ENCODE measurements around the gene THBS2.

The THBS2 gene

DNA sequence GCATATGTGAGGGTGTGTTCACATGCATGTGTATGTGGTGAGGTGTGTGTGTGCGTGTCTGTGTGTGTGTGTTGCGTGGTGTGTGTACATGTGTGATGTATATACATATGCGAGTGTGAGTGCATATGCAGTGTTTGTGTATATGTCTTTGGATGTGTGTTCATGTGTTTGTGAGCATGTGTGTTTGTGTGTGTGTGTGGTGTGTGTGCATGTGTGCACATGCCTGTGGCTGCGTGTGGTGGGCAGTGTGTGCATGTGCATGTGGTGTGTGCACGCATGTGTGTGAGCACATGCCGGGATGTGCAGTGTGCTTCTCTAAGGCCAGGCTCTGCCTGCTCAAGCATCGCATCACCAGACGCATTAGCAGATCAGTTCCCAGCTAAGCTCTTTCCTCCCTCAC is 5.7 kb downstream of the THBS2 start:
- no peak for DNase-seq

DNA sequence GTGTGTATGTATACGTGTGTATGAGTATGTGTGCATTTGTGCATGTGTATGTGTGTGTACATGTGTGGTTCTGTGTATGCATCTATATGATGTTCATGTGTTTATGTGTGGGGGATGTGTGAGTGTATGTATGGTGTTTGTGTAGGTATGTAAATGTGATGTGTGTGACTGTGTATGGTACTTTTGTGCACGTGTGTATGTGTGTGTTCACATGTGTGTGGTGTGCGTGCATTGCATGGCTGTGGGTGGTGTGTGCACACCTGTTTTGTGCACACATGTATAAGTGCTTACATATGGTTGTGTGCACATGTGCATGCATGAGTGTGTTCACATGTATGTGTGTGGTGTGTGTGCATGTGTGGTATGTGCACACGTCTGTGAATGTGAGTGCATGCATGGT is 6.2 kb downstream of the THBS2 start:
- DNase-seq, result no peak

DNA sequence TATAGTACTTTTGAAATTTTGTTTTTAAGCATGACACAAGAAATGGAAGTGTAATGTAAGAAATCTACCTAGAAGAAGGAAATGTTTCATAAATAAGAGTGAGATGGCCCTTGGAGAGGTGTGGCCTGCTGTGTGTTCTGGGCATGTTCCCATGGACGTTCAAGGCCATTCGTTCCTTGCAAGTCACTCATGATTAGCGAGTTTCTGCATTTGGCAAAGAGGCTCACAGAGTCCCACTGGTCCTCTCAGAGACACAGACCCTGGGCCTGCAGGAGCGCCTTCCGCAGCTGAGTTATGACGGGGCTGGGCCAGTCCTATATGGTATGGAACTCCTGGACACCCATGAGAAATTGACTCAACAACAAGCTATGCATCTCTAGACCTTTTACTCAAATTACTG is 7.2 kb downstream of the THBS2 start:
- DNase-seq, result no peak

DNA sequence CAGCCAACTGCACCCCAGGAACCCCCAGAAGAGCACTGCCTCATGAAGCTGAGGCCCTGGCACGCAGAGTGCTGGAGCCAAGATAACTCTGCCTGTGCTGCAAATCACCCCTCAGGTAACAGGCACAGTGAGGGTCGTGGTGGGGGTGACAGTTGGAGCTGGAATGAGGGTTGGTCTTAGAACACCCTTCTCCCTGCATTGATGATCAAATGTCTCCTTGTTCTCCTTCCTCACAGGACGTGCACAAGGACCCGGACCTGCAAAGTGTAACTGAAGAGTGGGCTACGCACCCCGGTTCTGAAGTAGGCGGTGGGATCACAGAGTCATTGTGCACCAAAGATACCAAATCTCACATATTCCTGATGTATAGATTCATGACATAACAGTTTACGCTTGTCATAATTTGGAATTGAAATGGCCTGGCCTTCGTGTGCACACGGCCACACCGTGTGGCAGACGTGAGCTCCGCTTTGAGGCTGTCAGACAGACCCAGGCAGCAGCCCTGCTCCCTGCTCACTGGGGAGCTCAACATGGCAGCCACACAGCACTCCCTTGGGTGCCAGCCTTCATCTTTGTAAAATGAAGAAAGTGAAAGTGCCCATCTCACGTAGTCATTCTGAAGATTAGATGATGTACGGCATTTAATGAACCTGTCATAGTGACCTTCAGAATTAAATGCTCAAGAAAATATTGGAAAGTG is 8.8 kb downstream of the THBS2 start:
- DNase-seq, result no peak

DNA sequence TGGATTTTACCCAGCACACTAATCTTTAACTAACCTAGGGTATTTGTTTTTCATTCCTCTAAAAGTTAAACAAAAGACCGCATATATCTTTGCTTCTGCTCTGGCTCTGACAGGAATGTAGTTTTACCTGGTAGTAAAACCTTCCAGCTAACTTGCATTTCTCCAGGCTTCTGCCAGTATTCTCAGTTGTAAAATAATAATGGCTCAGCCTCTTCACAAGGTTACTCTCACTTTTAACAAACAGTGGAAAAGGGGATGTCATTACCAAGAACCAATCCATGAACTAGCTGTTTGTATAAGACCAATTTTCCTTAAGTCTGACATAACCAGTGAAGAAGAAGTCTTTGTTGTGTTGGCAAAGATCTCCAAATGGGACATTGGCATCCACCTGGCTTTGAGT is 10.0 kb downstream of the THBS2 start:
- no peak for DNase-seq

DNA sequence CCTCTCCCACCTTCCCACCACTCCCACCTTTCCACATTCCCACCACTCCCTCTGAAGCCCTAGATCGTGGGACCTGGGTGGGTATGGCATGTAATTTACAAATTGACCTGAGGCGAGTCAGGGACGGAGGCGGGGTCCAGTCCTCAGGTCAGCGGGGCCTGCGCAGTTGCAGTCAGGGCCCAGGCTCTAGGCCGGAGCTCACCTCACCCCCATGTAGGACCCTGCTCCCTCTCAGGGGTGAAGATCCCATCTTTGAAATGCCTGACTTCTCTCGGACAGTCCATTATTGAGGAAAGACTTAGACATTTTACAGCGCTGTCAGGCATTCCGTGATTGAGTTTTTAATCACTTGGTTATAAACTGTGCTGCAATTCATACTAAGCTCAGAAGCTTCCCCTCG is 10.5 kb downstream of the THBS2 start:
- no peak for DNase-seq

DNA sequence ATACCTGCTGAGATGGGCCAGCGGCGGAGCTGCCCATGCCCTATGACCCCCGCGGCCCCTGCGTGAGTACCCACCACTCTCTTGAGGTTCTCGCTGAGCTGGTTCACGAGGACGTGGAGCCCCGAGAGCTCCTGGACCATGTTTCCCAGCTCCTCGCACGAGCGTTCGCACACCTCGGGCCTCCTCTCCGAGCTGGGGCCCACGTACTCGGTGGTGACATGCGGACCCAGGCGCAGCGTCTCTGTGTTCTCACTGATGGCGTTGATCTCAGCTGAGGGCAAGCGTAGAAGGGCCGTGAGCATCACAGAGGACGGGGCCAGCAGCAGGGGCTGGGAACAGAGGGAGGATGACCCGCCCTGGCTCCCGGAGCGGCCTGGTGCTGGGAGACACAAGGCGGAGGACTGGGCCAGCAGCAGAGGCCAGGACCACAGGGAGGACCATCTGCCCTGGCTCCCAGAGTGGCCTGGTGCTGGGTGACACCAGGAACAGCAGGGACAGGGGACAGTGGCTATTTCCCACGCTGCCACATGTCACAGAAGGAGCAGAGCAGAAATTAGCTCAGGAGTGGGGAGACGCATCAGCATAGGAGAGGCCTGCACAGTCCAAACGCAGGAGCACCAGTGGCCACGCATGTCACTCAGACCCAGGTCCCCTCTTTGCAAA is 11.8 kb downstream of the THBS2 start:
- no peak for DNase-seq

DNA sequence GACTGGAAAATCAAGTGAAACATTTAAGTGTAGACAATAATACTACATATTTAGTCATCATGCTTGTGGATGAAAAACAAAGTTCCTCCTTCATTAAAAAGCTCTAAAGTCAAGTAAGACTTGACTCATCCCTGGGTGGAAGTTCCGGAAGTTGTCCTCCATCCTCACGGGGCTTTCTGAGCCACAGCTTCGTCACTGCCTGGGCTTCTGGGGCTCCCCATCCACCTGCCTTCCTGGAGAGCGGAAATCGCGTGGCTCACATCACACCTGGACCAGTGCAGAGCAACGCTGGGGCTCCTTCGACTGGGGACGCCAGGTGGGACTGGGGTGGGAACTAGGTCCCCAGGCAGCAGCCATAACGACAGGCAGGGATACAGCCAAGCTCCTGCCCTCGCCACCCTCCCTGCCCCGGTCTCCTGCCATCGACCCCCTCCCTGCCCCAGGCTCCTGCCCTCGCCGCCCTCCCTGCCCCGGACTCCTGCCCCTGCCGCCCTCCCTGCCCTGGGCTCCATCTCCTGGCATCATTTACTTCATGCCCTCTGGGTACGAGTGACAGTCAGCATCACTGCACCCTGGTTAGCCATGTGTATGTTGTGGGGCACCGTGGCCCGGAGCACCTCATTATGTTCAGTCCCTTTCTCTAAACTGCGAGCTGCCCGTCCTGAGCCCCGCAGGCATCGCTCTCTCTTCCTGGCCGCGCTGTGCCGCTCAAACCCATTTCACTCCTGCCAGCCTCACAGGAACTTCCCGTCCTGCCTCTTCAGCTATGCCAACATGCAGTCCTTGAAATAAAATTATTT is 12.9 kb downstream of the THBS2 start:
- no peak for DNase-seq

DNA sequence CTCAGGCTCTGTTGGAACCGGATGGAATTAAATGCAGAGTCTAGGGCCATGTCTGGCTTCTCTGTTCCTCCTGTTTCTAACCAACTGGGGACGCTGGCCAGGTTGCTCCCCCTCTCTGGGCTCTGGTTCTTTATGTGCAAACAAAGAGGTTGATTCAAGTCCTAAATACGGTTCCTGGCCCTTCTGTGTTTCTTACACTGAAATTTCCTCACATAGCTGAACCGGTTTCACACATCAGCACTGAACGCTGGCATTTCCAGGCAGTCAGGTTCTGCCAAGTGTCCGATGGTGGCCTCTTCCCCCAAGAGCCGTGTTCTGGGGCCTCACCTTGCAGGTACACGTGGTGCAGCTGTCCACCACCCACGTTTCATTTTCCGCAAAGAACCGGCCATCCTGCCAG is 13.5 kb downstream of the THBS2 start:
- DNase-seq, result no peak

DNA sequence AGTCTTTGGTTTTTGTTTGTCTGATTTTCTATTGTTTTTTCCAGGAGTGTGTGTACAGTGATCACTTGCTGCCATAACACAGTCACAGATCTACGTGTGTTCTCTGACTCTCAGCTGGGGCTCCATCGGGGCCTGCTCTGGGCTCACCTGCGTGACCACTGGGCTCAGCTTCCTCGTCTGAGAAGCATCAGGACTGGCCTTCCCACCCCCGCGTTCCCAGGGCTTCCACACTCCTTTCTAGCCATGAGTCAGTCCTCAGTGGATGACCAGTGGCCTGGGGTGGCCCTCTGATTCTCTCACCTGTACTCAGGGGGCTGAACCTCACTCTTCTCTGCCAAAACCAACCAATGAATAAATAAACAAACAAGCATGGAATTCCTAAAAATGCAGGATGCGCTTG is 14.5 kb downstream of the THBS2 start:
- no peak for DNase-seq

DNA sequence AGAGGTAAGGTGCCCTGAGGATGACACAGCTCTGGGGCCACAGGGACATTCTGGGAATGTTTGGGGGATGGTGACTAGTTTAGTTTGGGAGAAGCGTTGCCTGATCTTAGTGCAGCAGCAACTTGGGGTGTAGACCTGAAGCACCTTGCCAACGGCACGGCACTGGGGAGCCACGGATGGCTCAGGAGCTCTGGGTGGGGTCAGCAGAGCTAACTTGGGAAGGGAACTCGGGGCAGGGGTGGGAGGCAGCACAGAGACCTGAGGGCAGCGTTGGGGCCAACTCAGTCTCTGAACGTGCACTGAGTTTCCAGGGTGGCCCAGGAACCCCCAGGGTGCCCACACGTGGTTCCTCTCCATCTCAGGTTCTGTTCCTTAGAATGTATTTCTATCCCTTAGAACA is 14.9 kb downstream of the THBS2 start:
- DNase-seq, result no peak

DNA sequence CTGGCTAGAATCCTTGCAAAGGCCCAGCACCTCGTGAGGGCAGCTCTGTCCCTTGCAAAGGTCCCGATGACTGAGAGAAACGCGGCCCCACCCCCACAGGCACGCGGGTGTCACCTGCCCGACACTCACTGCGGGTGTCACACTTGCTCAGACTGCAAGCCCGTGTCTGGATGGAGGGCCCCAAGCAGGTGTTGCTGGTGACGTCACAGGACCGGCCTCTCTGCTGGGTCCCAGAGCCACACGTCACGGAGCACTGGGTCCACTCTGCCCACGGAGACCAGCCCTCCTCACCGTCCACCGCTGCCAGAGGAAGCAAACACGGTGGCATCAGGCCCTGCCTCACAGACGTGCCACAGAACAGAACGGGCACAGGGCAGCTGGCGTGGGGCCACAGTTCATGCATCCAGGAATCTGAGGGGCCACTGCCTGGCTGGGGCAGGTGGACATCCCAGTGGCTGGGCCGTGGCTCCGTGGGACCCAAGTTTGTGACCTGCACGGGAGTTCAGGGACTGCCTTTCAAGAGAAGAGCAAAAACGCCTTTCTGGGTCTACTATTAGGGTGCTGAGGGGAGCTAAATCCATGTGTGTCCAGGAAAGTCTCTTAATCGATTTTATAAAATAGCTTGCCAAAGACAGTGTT is 16.0 kb downstream of the THBS2 start:
- no peak for DNase-seq

DNA sequence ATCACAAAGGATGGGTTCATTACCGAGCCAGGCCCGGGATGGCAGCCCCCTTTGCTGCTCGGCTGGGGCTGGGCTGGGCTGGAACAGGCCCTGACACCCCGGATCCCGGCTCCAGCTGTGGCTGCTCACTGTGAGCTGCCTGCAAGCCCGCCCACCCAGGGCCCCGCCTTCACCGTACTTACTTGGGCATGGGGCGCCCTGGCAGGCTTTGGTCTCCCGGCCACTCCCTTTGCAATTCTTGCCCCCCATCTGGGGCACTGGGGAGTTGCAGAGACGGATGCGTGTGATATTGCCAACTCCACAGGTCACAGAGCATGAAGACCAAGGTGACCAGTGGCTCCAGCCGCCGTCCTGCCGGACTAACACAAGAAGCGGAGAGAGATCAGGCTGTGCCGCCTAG is 16.7 kb downstream of the THBS2 start:
- no peak for DNase-seq

DNA sequence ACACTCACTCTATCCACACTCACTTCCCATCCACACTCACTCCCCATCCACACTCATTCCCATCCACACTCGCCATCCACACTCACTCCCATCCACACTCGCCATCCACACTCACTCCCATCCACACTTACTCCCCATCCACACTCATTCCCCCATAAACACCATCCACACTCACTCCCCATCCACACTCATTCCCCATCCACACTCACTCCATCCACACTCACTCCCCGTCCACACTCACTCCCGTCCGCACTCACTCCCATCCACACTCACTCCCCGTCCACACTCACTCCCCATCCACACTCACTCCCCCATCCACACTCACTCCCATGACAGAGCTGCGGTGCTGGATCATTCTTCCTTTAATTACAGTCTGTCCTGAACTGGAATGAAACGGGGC is 17.1 kb downstream of the THBS2 start:
- no peak for DNase-seq

DNA sequence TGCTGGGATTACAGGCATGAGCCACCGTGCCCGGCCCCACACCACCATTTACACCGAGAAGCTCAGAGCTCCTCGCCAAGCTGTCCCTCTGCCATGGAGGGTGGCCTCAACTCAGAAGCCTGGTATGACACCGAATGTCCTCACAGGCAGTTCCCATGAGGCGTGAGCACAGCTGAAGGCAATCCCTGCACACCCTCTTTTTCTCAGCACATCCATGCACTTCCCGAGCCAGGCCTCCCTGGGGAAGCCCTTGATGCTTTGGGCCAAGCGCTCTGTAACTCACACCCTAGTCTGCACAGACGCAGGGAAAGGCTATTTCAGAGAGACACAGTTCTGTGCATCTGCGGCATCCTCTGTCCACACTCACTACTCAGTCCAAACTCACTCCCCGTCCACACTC is 18.4 kb downstream of the THBS2 start:
- DNase-seq, result no peak

DNA sequence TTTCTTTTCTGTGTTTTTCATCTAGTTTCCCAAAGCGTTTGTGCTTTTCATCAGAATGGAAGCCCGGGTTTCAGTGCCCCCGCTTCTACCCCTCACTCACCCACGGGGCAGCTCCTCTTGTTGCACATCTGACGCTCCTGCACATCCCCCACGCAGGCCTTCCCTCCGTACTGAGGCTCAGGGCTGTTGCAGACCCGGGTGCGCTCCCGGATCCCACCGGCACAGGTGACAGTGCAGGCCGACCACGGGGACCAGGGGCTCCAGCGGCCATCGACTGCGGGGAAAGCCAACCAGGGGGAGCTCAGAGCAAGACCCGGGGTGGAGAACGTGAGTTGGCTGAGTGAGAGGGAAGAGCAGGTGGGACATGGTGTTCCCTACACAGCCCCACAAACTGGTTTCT is 19.0 kb downstream of the THBS2 start:
- no peak for DNase-seq

DNA sequence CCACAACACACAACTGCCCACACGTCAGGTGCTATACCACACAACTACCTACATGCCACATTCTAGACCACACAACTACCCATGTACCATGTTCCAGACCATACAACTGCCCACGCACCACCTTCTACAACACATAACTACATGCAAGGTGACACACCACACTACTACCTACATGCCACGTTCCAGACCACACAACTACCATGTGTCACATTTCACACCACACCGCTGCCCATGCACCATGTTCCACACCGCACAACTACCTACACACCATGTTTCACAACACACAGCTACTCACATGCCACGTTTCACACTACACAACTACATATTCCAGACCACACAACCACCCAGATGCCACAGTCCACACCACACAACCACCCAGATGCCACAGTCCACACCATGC is 19.8 kb downstream of the THBS2 start:
- no peak for DNase-seq

DNA sequence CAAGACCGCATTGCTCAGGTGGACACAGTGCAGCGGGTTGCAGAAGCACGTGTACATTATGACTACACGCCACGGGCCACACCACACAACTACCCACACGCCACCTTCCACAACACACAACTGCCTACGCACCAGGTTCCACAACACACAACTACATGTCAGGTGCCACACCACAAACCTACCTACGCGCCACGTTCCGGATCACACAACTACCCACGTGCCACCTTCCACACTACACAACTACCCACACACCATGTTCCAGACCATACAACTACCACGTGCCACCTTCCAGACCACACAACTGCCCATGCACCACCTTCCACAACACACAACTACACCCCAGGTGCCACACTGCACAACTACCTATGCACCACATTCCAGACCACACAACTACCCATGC is 20.5 kb downstream of the THBS2 start:
- DNase-seq, result no peak

DNA sequence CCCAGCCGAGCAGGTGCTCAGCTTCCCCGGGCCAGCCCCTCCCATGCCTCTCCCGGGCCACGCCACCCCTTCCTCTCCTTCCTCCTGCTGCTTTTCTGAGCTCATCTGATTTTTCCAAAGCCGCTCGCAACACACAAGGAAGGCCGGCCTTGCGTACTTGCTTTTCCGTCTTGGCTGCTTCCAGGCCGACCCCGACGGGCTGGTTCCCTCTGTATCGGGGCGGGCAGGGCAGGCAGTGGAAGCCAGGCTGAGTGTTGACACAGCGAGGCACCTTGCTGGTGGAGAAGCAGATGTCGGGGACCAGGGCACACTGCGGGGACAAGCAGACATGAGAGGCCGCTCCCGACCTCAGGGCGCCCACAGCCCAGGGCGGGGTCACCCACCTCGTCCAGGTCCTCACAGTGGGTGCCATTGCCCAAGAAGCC is 21.1 kb downstream of the THBS2 start:
- no peak for DNase-seq

DNA sequence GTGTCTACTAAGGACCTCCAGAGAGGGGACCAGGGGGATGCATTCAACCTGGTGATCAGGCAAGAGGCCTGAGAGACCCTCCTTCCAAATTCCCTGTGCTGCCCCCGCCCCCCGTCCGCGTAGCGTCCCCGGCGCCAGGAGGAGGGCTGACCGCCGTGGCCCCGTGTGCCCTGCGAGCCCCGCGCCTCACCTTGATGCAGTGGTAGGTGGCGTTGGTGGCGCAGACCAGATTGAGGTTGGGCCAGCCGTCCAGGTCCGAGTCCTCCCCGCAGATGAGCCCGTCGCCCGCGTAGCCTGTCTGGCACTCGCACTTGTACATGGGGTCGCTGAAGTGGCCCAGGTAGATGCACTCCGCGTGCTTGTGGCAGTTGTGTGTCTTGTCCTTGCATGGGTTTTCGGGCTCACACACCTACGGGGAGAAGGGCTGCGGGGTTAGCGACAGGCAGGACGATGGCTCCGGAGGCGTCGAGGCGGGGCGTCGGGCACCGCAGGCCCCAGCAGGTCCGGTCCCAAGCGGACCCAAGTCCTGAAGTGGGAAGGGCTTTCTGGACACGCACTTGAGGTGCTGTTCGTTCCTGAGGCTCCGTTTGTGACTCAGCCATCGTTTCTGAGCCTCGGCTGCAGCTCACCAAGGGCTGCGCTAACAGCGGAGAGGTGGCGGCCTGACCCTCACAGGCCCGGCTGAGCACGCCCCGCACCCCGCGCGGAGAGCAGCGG is 21.7 kb downstream of the THBS2 start:
- DNase-seq, result no peak

DNA sequence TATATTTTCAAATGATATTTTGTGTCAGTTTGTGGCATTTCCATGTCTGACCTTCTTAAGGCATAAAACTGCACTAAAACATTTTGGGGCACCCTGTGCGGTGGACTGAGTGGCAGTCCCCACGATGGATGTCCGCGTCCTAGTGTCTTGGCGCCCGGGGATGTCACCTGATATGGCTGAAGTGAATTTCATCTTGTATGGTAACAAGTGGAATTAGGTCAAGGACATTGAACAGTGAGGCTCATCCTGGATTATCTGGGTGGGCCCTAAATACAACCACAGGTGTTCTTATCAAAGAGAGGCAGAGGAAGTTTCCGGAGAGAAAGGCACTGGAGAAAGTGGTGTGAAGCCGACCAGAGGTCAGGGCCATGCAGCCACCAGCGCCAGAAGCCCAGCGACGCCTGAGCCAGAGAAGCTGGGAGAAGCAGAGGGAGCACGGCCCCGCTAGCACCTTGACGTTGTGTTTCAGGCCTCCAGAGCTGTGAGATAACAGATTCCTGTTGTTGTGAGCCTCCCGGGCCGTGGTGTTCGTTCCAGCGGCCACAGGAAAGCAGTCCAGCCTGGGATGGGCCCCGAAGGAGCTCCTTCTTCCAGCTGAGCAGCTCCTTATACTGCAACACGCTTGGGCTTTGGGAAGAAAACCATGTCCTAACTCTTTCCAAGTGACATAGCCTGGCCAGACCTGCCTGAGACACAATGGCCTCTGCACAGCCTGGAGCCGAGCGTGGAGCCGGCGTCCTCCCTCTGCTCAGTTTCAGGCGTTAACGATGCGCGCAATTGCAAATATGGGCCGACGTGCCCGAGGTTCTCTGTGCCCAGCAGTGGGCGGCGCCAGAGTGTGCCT is 22.5 kb downstream of the THBS2 start:
- no peak for DNase-seq

DNA sequence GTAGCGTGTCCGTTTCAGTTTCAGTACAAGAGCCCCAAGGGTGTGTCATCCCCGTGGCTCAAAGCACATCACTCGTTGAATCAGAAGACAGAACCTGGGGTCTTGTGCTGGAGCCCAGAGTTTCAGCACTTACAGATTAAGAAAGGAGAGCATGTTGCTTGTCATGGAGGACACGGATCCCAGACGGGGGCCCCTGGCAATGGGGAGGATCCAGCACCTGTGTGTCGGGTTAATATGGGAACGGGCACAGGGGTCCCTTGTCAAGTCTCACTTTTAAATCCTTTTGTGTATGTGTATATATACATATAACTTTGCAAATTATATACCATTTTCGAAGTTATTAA is 23.4 kb downstream of the THBS2 start:
- no peak for DNase-seq
